ENCODE data around the gene AOC2. TPM values are rescaled to one million over a fixed set of nuclear protein-coding genes. Genes with fewer than 3 reads are reported as not detected.

The AOC2 gene
- total and polyA plus RNA-seq, 10 of the 15 experiments (the other 5 are each of a cell fraction or from before 2014, with no cell fraction given) = 0.08 to 1.9 (median 0.62) TPM

DNA sequence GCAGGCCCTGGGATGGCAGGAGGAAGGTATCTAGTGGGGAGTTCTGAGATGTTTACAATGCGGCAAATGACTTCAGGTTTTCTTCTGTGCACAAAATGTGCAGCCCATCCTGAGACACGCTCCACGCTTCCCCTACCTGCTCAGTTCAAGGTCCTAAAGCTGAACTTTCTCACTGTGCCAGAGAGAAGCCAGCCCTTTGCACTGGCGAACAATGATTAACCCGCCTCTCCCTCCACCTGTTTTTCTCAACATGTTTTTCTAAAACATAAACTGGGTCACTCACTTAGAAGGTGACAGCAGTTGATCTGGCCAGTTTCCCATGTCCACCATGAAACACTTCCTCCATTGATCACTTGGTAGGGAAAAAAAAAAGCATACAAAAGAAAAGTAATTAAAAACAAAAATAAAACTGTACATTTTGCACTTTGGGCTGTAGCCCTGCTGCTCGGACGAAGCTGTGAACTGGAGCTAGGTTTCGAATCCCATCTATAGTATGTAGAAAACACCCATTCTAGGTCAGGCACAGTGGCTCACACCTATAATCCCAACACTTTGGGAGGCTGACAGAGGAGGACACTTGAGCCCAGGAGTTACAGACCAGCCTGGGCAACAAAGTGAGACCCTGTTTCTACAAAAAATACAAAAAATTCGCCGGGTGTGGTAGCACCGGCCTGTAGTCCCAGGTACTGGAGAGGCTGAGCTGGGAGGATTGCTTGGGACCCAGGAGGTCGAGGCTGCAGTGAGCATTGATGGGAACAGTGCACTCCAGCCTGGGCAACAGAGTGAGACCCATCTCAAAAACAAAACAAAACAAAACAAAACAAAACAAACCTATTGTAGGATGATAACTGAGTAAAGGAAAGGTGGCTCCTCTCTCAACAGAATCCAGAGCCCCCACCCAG lies 50.2 kb downstream of the AOC2 start (continued):
- TF ChIP-seq, protein P1, sequence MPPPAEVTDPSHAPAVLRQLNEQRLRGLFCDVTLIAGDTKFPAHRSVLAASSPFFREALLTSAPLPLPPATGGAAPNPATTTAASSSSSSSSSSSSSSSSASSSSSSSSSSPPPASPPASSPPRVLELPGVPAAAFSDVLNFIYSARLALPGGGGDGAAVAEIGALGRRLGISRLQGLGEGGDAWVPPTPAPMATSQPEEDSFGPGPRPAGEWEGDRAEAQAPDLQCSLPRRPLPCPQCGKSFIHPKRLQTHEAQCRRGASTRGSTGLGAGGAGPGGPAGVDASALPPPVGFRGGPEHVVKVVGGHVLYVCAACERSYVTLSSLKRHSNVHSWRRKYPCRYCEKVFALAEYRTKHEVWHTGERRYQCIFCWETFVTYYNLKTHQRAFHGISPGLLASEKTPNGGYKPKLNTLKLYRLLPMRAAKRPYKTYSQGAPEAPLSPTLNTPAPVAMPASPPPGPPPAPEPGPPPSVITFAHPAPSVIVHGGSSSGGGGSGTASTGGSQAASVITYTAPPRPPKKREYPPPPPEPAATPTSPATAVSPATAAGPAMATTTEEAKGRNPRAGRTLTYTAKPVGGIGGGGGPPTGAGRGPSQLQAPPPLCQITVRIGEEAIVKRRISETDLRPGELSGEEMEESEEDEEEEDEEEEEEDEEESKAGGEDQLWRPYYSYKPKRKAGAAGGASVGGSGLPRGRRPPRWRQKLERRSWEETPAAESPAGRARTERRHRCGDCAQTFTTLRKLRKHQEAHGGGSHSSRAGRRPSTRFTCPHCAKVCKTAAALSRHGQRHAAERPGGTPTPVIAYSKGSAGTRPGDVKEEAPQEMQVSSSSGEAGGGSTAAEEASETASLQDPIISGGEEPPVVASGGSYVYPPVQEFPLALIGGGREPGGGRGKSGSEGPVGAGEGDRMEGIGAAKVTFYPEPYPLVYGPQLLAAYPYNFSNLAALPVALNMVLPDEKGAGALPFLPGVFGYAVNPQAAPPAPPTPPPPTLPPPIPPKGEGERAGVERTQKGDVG (CRISPR knock-in tag; IDR thresholded peaks at IDR 0.05) = no peak

DNA sequence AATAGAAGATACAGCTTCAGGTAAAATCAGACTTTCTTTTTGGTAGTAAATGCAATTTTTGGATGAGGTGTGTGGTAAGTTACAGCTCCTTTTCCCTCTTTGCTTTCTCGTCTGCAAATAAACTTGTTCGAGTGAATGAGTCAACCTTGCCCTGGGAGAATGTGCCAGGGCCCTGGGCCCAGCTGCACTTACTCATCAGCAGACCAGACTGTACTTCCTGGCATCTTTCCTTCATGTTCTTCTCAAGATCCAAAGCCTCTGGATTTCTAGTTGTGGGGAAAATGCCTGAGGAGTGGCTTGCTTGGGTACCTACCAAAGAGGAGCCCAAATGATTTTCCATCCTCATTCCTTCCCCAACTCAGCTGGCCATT lies 50.8 kb downstream of the AOC2 start:
- no TSS peak for BruUV-seq (replicated peaks)
- CTCF ChIA-PET = no interaction called here

More for the DNA sequence above, 50.8 kb downstream of the AOC2 start:
- Histone ChIP-seq H3K27ac (ENCODE audit: control insufficient read depth, insufficient read depth) (no peak overlapping the region), H3K4me3 (no peak overlapping the region), H3K4me1 (ENCODE audit: control insufficient read depth, insufficient read depth, low read length) (no peaks in the 10 kb centered on the region), H3K36me3 (ENCODE audit: control insufficient read depth in 2 of 2, insufficient read depth in 2 of 2, low read length in 1 of 2) (no peaks in the 10 kb centered on the region), H3K79me2 (ENCODE audit: control insufficient read depth, insufficient read depth, low read length) (no peaks in the 10 kb centered on the region), H3K9ac (ENCODE audit: control insufficient read depth, insufficient read depth, low read length) (no peak overlapping the region), H3K9me3 (replicated peaks; ENCODE audit: control insufficient read depth, insufficient read depth, low read length) (no peaks in the 10 kb centered on the region), H4K20me1 (ENCODE audit: control insufficient read depth, insufficient read depth) (no peaks in the 10 kb centered on the region), H3K27me3 (replicated peaks in 1 of 2; ENCODE audit: control insufficient read depth in 2 of 2, insufficient read depth in 2 of 2, low read length in 1 of 2) (no peaks in the 10 kb centered on the region), H2AFZ (ENCODE audit: control insufficient read depth, low read depth, low read length) (no peak overlapping the region), H3K4me2 (ENCODE audit: control insufficient read depth, insufficient read depth) (no peak overlapping the region)
- TF ChIP-seq BMI1 (IDR thresholded peaks at IDR 0.05; ENCODE audit: borderline replicate concordance) (no peak), SMC3 (IDR thresholded peaks at IDR 0.05; ENCODE audit: borderline replicate concordance, low read length) (no peak), CBX3 (IDR thresholded peaks at IDR 0.05; ENCODE audit: borderline replicate concordance, low read depth) (no peak), WRNIP1 (IDR thresholded peaks at IDR 0.05; ENCODE audit: borderline replicate concordance, low read depth, low read length) (no peak), ZBED1 (IDR thresholded peaks at IDR 0.05; ENCODE audit: borderline replicate concordance) (no peak), NFYB (IDR thresholded peaks at IDR 0.05; ENCODE audit: insufficient read depth, low read depth, low read length) (no peak), ZNF24 (IDR thresholded peaks at IDR 0.05) (no peak), YY1 (IDR thresholded peaks at IDR 0.05; ENCODE audit: low read depth, low read length) (no peak), POLR2A (IDR thresholded peaks at IDR 0.05; ENCODE audit: low read depth, low read length) (no peak), TCF3 (IDR thresholded peaks at IDR 0.05; ENCODE audit: borderline replicate concordance, insufficient read depth, low read depth, low read length) (no peak), MEF2A (IDR thresholded peaks at IDR 0.05; ENCODE audit: insufficient read depth, low read depth, low read length) (no peak)
- TF ChIP-seq, protein P2, sequence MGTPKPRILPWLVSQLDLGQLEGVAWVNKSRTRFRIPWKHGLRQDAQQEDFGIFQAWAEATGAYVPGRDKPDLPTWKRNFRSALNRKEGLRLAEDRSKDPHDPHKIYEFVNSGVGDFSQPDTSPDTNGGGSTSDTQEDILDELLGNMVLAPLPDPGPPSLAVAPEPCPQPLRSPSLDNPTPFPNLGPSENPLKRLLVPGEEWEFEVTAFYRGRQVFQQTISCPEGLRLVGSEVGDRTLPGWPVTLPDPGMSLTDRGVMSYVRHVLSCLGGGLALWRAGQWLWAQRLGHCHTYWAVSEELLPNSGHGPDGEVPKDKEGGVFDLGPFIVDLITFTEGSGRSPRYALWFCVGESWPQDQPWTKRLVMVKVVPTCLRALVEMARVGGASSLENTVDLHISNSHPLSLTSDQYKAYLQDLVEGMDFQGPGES (IDR thresholded peaks at IDR 0.05) = no peak
- DNase-seq (ENCODE audit: low read depth, low spot score) (no peak), FAIRE-seq (no peak), ATAC-seq (no peak)
- in situ Hi-C loops (cut with MboI) (no loop called here), intact Hi-C loops (cut with micrococcal nuclease; ENCODE audit: unreplicated experiment) (no loop called here)
- ChIA-PET POLR2A (no interaction called here), RAD21 (ENCODE audit: unreplicated experiment) (no interaction called here), SMC1A (ENCODE audit: uncharacterized antibody, unreplicated experiment) (no interaction called here)
- WGBS (ENCODE audit: insufficient coverage, insufficient replicate concordance, low lambda C conversion rate, missing lambda C conversion rate) = 0% methylated on average over 2 of the region's 2 CpGs

All from GM12878 (cell line).